PFSK-1 (cell line): ENCODE measurements around the gene IQGAP3.

ENCODE experiments used
- FOXP2 ChIP-seq: optimal IDR thresholded peaks from 2 replicates; pipeline ENCODE3; 2011; ENCODE audit warnings: borderline replicate concordance, control low read depth, inconsistent platforms; ENCODE audit not compliant: insufficient read depth; ENCODE audit errors: extremely low read length, extremely low read depth
- POLR2AphosphoS5 ChIP-seq: IDR thresholded peaks from 2 replicates; pipeline ENCODE4 v1.6.1; 2012; ENCODE audit warnings: low read depth, mild to moderate bottlenecking, control low read depth, low read length, moderate library complexity
- SIN3A ChIP-seq: IDR thresholded peaks from 2 replicates; pipeline ENCODE4 v1.6.1; 2012; ENCODE audit warnings: mild to moderate bottlenecking, low read length, moderate library complexity, borderline replicate concordance; ENCODE audit not compliant: insufficient read depth
- TAF1 ChIP-seq: IDR thresholded peaks from 2 replicates; pipeline ENCODE4 v1.6.1; 2012; ENCODE audit warnings: low read length, control low read depth, borderline replicate concordance; ENCODE audit not compliant: insufficient read depth
- TF ChIP-seq, protein P1 (sequence below), 2 experiments: IDR thresholded peaks; 2 replicates each; pipeline versions ENCODE4 v1.6.1 to v1.8.0; 2011 to 2012; ENCODE audit warnings: low read depth in 2 of 2, low read length in 2 of 2, control low read depth in 1 of 2, inconsistent platforms in 1 of 2, mild to moderate bottlenecking in 1 of 2, moderate library complexity in 1 of 2; ENCODE audit not compliant: insufficient read depth in 1 of 2

Gene IQGAP3

DNA sequence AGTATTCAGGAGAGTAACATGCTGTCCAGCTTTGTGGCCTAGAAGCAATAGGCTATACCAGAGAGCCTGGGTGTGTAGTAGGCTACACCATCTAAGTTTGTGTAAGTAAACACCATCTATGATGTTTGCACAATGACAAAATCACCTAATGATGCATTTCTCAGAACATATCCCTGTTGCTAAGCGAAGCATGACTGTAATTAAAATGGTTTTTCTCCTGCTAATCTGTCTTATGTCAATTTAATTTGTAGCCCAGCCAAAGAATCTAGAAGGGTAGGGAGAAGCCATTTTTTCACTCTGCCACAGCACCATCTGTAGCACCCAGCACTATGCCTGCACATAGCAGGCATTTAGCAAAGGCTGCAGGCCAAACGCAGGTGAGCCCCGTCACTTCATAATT is 5.2 kb upstream of the IQGAP3 start:
- TF ChIP-seq, protein P1, sequence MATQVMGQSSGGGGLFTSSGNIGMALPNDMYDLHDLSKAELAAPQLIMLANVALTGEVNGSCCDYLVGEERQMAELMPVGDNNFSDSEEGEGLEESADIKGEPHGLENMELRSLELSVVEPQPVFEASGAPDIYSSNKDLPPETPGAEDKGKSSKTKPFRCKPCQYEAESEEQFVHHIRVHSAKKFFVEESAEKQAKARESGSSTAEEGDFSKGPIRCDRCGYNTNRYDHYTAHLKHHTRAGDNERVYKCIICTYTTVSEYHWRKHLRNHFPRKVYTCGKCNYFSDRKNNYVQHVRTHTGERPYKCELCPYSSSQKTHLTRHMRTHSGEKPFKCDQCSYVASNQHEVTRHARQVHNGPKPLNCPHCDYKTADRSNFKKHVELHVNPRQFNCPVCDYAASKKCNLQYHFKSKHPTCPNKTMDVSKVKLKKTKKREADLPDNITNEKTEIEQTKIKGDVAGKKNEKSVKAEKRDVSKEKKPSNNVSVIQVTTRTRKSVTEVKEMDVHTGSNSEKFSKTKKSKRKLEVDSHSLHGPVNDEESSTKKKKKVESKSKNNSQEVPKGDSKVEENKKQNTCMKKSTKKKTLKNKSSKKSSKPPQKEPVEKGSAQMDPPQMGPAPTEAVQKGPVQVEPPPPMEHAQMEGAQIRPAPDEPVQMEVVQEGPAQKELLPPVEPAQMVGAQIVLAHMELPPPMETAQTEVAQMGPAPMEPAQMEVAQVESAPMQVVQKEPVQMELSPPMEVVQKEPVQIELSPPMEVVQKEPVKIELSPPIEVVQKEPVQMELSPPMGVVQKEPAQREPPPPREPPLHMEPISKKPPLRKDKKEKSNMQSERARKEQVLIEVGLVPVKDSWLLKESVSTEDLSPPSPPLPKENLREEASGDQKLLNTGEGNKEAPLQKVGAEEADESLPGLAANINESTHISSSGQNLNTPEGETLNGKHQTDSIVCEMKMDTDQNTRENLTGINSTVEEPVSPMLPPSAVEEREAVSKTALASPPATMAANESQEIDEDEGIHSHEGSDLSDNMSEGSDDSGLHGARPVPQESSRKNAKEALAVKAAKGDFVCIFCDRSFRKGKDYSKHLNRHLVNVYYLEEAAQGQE (IDR thresholded peaks at IDR 0.05; ENCODE audit: insufficient read depth in 1 of 2, low read depth in 2 of 2, low read length in 2 of 2): no peak
- TF ChIP-seq SIN3A: no peak
- no peak for TF ChIP-seq POLR2AphosphoS5
- TF ChIP-seq TAF1: no peak
- no peak for TF ChIP-seq FOXP2

DNA sequence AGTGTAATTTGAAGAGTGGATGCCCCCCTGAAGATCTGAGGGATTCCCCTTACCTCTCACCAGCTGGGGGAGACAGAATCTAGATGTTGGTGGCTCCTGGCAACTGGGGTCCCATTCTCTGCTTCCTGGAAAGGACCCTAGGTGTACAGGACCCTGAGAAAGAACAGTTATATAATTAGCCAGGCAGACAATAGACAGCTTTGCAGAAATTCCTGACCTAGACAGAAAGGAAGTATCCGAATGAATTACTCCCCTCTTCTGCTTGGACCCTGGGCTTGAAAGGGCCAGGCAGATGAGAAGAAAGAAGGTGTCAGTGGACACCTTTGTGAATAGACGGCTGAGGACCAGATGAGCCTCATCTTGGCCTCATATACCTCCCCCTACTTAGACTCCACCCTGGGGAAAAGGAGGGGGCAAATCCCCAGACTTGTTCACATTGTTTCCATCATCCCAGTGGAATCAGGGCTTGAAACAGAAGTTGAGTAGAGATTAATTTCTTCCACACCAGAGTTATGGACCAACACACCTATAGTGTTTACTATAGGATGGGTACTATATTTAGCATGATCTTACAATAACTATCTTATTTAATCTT is 1.8 kb upstream of the IQGAP3 start:
- no peak for TF ChIP-seq SIN3A

DNA sequence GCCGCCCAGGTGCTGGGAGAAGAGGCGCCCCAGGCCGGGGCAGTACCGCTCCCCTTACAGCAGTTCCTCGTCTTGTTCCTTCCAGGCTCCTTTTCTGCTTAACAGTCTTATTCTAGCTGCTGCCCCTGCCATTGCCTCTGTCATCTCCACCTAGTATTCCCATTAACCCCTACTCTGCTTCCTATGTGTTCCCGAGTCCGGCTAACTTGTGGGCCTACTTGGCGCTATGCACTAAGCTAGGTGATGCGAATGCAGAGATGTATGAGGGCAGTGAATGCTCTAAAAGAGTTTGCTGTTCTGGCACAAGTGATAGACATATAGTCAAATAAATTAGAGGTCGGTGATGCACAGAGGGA is 276 bp upstream of the IQGAP3 start:
- TF ChIP-seq, protein P1 (IDR thresholded peaks at IDR 0.05; ENCODE audit: insufficient read depth in 1 of 2, low read depth in 2 of 2, low read length in 2 of 2): no peak
- no peak for TF ChIP-seq FOXP2
- no peak for TF ChIP-seq POLR2AphosphoS5
- no peak for TF ChIP-seq SIN3A
- no peak for TF ChIP-seq TAF1

DNA sequence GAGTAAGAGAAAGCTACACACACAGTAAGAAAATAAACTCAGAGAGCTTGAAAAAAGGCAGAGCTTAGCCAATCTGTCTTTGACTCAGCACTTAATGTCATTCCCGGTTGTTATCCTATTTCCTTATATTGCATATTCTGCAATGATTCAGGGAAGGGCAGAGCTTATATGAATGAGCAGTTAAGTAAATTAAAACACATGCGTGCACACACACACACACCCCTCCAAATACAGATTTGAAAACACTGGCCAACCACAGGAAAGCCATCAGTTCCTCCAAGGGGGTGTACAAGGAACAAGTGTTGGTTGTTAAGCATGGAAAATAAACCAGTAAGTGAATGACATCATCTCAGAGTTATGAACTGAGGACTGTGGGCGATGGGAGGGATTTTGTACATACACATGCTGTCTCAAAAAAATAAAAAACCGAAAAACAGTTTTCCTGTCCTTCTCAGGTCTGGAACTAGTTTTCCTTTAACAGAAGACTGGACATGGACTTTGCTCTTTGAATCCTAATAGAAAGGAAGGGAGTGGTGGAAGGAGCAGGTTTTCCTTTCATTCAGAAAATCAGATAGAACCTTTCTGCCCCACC is 1.0 kb downstream of the IQGAP3 start:
- no peak for TF ChIP-seq FOXP2
- TF ChIP-seq, protein P1 (IDR thresholded peaks at IDR 0.05; ENCODE audit: insufficient read depth in 1 of 2, low read depth in 2 of 2, low read length in 2 of 2): no peak
- no peak for TF ChIP-seq TAF1

DNA sequence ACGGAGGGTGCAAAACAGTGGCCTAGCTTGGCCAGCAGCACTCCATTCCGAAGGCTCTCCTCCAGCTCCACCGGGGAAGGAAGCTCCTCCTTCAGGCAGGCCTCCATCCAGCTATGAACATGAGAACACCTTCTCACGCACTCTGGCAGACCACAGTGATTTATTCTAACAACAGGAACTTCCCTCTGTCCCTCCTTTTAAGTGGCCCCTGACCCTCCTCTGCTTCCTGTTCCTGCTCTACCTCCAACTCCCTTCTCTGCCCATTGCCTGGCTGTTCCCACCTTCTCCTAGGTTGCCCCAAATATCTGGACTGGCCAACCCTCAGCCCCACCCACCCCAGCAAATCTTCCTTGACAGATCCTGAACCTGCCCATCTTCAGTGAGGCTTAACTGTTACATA is 5.9 kb downstream of the IQGAP3 start:
- TF ChIP-seq TAF1: no peak

DNA sequence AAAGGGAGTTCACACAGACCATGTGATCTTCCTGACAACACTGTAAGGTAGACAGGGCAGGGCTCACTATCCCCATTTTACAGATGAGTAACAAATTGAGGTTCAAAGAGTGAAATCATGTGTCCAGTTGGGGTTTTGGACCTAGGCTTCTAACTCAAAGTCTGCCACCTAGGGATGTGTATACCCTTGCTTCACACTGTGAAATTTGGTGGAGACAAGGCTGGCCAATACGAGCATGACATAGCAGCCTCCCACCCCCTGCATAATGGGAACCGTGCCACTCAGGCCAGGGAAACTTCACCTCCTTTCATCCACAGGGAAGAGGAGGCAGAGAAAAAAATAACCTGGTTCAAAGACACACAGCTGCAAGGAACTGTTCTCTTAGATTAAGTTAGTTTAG is 6.8 kb downstream of the IQGAP3 start:
- TF ChIP-seq POLR2AphosphoS5 (no peak), FOXP2 (no peak), TAF1 (no peak)
- TF ChIP-seq, protein P1 (IDR thresholded peaks at IDR 0.05; ENCODE audit: insufficient read depth in 1 of 2, low read depth in 2 of 2, low read length in 2 of 2): no peak
